ENCODE results near the gene RNF41.
"Not testable (repeated sequence)": the region's sequence is repeated elsewhere in the genome, so short reads cannot be mapped to it uniquely, and the experiment has no call there.

Gene RNF41

DNA sequence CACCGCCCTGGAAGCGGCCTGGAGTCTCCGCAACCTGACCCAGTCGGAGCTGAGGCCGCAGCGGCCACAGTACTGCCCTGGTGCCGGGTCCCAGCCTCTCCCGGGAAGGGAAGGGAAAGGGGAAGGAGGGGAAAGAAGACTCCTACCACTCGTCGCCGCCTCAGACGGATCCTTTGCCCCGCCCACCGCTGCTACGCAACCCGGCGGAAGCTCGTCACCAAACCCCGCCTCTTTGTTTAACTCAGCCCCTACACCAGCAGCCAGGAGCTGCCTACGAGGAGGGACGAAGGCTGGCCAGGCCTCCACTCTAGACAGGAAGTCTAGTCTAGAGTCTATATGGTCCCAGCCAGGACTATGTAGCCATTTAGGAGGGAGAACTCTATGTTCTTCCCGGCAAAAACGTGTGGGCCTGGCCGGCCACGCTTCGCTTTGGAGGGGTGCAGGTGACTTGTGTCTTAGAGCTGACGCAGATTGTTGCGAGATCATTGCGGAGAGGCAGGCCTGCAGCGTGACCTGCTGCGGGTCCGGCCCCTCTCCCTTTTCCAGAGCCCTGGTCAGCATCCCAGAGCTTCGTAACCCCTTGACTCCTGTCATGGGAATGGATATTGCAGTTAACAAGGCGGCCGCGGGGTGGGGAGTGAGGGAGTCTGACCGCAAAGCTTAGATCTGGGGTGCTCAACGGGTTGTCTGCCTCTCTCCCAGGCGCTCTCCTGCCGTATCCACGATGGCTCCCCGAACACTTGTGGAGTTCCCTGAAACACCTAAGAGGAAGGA, at the start of gene RNF41:
TSS of gene RNF41 (minus strand) at position 166 of the 774 bp plus-strand sequence. CDS start 7,875 bp downstream, outside the sequence.
- DNase-seq (ENCODE audit: low read depth in 2 of 2): peak; percentile 90 to 92

DNA sequence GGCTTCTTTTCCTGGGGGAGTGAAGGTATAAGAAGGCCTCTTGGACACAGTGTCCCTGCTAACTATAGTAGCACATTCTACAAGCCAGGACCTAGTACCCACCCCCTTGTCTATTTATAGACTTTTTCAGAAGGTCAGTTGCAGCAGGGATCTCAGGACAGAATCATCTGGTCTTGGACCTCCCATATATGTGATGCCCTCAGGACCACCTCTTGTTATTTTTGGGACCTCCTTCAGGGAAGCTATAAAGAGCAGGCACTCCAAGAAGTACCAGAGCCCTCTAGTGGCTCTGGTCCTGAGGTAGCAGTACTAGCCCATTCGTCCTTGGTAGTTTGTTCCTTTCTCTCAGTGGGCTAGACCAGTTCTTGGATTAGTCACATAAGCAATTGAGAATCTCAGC, 49.3 kb upstream of the RNF41 start:
- no peak for DNase-seq (ENCODE audit: low read depth in 2 of 2)

DNA sequence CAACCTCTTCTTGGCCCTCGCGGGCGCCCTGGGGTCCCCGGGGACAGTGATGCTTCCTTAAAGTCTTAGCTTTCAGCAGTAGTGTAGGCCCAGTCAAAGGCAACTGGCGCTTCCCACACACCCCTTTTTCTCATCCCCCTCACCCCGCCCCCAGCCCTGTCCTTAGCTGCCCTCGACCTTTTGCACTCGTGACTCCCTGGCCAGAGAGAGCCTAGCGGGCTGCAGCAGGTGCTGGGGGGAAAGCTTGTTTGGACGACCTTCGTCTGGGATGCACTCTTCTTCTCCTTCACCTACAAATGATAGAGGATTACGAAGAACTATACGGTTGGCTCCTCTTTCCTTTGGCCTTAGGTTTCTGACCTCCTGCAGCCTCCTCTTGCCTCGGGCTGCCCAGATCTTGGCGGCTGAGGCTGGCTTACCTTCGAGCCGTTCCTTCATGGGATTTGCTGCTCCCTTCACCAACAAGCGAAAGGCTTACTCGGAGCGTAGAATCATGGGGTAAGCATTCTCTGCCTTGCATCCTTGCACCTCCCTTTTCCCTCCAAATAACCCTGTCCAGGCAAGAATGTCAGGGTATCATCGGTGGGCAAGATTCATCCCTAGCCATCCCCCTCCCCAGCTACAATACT, 45.8 kb upstream of the RNF41 start:
- DNase-seq (ENCODE audit: low read depth in 2 of 2): no peak

DNA sequence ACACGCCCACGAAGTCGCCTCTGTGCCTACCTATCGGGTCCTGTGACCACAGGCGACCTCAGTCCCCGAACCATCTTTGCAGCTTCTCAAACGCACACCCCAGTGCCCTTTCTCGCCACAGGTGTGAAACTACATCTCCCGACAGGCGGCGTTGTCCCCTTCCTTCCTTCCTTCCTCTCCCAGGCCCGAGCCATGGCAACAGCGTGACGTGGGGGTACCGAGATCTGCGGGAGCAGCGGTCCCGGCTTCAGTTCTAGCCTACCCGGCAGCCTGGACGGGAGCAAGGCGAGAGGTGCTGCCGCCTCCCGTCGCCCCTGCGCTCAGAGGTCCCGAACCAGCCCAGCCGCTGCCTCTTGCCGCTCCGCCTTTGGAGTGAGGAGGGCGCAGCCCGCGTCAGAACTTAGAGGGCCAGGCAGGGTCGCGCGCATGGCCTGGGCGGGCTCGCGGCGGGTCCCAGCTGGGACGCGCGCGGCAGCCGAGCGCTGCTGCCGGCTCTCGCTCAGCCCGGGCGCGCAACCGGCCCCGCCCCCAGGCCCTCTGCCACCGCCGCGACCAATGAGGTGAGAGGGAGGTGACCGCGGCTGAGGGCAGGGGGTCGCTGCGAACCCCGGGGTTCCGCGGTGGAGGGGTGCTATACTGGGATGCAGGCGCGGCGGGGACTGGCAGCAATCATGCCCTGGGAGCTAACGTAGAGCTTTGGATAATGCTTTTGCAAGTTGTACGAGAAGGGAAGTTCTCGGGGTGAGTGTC, 45.1 kb upstream of the RNF41 start, which contains the start of gene COQ10A:
TSS of gene COQ10A (plus strand) at position 250 of the 750 bp plus-strand sequence. CDS start at position 427, 177 bp downstream.
- peak; percentile 47 to 50 for DNase-seq (ENCODE audit: low read depth in 2 of 2)

DNA sequence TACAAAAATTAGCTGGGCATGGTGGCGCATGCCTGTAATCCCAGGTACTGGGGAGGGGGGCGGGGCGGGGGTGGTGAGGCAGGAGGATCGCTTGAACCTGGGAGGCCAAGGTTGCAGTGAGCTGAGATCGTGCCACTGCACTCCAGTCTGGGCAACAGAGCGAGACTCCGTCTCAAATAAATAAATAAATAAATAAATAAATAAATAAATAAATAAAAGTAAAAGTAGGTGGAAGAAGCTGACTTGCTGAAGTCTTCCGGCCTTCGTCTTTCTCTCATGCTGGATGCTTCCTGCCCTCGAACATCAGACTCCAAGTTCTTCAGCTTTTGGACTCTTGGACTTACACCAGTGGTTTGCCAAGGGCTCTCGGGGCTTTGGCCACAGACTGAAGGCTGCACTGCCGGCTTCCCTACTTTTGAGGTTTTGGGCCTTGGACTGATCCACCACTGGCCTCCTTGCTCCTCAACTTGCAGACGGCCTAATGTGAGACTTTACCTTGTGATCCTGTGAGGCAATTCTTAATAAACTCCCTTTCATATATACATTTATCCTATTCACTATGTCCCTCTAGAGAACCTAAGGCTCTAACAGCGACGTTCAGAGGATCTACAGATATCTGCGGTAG, 44.5 kb upstream of the RNF41 start:
- DNase-seq (ENCODE audit: low read depth in 2 of 2): not testable (repeated sequence)

DNA sequence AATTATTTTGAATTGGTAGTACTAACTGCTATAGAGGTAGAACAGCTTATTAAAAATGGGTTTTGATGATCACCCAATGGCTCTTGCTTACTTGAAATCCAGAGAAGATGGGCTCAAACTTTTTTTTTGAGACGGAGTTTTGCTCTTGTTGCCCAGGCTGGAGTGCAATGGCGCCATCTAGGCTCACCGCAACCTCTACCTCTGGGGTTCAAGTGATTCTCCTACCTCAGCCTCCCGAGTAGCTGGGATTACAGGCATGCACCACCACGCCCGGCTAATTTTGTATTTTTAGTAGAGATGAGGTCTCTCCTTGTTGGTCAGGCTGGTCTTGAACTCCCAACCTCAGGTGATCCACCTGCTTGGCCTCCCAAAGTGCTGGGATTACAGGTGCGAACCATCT, 41.2 kb upstream of the RNF41 start:
- not testable (repeated sequence) for DNase-seq (ENCODE audit: low read depth in 2 of 2)

DNA sequence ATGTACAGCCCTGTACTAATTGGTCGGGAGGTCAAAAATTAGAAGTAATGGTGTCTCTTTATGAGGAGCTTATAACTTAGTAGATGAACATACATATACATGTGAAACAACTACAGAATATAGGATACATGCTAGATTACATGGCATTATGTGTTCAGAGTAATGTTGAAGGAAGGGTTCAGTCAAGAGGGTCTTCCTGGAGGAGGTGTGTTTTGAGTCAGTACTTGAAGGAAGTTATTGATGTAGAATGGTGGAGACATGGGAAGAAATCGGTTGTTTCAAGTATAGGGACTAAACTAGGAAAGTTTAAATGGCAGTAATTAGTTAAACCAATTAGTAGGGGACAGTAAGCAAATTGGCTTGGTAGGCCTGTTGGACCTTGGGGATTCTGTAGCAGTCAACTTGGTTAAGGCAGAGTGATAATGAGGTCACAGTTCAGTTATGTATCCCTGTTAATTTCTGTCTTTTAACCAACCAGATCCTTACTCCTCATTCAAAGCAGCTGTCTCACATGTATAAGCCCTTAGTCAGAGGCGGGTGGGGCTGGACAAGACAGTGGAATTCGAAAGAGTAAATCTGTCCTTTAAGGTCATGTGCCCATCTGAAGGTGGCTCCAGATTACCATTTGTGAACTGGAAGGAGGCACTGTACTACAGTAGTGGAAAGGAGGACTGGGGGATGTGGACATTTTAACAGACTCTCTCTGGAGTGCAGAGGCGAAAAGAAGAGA, 39.9 kb upstream of the RNF41 start:
- DNase-seq (ENCODE audit: low read depth in 2 of 2): peak; percentile 49 to 50

DNA sequence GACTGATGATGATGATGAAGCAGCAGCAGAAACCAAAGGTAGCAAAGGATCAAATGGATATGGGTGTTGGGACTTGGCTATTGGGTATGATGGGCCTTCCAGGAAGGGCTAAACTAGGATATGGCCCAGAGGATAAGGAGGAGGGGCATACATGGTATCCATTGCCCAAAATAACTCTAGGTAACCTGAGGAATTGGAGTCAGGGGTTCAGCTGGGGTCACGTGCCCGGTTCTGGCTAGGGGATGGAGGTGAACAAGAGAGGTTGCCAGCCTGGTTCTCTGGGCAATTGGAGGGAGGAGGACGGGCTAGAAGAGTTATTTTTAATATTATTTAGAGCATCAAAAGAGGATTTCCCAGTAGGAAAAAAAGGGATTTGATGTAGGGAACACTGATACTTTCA, 39.2 kb upstream of the RNF41 start:
- DNase-seq (ENCODE audit: low read depth in 2 of 2): no peak

DNA sequence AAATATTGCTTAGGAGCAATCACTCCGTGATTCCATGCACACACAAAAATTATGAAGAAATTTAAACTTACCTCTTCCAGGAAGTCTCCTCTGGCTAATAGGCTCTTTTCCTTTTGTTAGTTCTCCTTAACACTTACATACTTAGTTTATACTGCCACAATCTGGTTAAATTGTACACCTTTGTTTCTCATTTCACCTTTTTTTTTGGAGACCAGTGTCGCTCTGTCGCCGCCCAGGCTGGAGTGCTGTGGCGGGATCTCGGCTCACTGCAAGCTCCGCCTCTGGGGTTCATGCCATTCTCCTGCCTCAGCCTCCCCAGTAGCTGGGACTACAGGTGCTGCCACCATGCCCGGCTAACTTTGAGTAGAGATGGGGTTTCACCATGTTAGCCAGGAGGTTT, 38.7 kb upstream of the RNF41 start:
- no peak for DNase-seq (ENCODE audit: low read depth in 2 of 2)

DNA sequence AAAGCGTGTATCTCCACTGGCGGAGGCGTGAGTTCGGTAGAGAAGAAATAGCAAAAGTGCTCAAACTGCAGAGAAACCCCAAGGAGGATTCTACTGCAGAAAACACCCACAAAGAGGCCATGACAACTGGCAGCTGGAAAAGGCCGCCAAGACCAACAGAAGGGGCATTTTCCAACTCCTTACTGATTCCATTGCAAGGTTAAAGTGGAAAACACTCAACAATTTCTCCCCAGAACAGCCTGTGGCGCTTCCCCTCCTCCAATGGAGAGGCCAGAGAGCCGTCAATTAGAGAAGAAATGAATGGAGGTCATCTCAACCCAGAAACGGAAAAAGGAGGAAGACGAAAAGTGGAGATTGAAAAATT, 37.1 kb upstream of the RNF41 start:
- no peak for DNase-seq (ENCODE audit: low read depth in 2 of 2)

DNA sequence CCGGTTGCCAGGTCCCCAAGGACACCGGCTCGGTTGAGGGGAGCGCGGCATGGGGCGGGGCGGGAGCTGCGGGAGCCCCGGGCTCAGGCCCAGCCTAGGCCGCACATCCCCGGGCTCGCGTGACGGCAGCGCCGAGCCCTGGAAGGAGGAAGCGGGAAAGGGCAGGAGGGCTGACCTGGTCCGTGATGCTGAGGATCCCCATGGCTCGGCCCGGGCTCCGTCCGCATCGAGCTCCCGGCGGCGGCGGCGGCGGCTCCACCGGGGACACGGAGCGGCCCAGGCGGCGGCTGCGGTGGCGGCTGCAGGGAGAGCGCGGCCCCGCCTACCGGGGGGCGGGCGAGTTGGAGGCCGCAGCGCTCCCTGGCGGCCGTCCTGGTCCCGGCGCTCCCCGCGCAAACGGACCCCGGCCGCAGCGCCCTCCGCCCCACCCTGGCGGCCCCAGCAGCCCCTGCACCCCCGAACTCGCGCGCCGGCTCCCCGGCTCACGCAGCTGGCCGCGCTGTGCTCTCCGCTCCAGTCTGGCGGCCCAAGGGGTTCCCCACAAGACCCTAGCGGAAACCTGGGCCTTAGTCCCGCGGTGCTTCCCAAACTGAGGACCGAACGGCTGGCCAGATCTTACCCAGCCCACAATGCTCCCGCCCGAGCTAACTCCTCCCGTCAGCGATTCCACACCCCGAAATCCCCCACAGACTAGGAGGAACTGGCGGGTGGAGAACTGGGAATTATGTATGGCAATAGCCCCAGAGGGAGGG, 36.5 kb upstream of the RNF41 start, which contains the start of gene ANKRD52:
TSS of gene ANKRD52 (minus strand) at position 317 of the 752 bp plus-strand sequence. CDS start at position 202, 115 bp downstream.
- DNase-seq (ENCODE audit: low read depth in 2 of 2): peak; percentile 48 to 49

DNA sequence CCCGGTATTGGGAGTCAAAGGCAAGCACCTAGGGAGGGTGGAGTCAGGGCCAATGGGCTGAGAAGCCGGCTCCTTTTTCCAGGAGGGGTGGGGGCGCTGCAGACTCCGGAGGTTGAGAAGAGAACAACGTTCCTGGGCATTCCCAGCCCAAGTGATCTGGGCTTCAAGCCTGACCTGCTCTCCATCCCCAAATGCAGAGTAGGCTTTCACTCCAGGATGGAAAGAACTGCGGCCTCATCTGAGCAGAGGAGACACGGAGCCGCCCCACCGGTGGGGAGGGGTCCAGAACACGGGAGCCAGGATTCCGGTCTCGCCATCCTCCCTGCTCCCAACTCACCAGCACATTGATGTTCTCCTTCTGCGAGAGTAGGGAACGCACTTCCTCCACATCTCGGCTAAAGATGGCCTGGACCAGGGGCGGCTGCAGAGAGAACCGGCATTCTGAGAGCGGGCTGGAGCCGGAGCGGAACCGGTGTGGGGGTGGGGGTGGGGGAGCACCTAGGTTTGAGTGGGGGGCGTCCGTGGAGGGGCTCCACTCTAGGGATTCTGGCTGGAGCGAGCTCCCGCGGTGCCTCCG, 35.9 kb upstream of the RNF41 start:
- no peak for DNase-seq (ENCODE audit: low read depth in 2 of 2)

DNA sequence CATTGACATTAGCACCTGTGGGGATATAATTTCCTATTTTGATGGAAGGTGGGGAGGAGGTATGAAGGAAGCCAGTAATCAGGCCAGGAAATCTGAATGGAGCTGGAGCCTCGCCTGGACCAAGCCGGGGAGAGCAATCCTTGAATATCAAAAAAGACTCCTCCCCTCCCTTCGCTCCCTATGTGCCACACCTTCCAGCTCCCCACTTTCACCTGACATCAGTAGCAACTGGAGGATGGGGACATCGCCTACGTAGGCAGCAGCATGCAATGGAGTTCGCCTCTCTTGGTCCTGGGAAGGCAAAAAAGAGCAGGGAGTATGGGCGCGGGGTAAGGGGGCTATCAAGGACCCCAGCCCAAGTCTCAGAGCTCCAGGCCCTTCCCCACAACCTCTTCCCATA, 35.3 kb upstream of the RNF41 start:
- DNase-seq (ENCODE audit: low read depth in 2 of 2): no peak

DNA sequence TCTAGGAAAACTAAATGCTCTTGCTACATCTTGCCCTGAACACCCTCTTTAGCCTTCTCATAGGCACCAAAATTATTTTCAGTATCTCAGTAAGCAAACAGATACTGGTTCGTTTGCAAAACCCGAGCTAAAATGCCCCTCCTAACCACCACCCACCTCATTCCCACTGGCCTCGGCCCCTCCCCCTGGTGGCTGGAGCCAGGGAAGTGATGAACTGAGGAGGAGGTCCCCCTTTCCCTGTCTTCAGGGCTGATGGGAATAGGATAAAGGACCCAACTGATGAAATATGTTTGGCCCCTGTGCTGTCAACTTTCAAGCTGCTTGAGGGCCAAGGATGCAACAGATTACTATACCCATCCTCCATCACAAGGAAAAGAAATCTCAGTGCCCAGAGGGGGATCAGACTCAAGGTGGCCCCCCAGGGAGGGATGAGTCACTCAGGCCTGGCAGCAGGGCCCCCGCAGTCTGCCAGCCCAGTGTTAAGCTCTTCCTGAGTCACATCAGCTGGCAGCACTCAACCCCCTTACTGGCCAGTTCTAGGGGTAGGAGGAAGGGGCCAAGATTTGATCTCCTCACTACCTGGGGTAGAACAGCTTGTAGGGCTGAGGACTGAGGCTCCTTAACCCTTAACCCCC, 34.7 kb upstream of the RNF41 start:
- DNase-seq (ENCODE audit: low read depth in 2 of 2): no peak

DNA sequence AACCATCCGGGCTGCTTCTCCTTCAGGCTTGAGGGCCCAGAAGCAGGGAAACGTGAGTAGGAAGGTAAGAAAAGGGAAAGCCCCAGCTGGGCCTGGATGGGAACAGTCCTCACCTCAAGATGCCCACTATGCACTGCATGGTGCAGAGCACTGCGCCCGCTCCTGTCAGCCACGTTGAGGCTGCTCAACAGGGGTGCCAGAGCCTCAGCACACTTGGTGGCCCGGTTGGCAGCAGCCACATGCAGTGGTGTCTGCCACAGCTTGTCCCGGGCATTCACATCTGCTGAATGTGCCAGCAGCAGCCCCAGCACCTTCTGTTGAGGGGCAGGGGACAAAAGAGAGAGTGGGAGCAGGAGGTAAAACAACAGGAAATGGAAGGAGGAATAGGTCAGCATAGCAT, 33.9 kb upstream of the RNF41 start:
- DNase-seq (ENCODE audit: low read depth in 2 of 2): no peak

DNA sequence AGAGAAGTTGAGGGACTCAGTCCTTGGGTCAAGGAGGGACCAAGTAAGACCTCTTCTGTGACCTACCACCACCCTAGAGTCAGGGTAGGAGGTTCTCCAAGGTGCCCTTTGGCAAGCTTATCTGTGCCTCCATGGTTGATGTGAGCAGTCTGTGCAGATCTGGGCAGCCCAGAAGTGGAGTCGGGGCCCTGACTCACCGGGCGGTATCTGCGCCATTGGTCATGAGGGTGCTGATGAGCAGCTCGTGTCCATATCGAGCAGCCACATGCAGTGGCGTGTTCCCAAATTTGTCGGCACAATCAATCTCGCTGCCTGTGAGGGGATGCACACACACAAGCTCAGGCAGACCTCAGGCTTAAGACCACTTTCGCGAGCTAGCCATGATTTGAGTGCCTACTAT, 31.4 kb upstream of the RNF41 start:
- DNase-seq (ENCODE audit: low read depth in 2 of 2): no peak

DNA sequence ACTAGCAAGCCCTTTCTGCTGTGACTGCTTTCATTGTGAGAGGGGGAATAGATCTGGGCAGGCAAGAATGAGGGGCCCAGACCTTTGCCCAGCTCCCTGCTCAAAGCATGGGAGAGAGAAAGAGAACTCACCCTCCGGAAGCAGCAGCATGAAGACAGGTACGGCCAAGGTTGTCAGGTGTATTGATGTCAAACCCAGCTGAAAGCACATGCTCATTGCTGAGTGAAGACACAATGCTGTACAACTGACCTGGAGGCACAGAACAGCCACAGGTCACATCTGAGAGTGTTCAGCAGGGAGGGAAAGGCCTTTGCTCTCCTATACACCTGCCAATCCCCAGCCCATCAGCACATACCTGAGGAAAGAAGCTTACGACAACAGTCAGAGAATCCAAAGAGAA, 30.9 kb upstream of the RNF41 start:
- DNase-seq (ENCODE audit: low read depth in 2 of 2): no peak

DNA sequence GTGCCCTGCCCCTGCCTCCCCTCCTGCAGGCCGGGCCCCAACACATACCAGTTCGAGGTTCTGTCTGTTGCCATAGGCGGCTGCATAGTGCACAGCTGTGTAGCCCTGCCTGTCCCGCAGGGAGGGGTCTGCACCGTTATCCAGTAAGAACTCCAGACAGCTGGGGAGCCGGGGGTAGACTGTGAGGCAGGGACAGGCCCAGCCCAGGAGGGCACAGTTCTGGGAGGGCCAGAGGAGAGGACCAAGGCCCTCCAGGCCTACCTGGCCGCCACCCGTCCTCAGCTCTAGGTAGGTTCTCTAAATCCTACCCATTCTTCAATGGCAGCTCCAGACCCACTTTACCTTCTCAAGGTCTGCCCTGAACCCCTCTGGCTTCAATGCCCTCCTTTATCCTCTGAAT, 27.0 kb upstream of the RNF41 start:
- no peak for DNase-seq (ENCODE audit: low read depth in 2 of 2)

DNA sequence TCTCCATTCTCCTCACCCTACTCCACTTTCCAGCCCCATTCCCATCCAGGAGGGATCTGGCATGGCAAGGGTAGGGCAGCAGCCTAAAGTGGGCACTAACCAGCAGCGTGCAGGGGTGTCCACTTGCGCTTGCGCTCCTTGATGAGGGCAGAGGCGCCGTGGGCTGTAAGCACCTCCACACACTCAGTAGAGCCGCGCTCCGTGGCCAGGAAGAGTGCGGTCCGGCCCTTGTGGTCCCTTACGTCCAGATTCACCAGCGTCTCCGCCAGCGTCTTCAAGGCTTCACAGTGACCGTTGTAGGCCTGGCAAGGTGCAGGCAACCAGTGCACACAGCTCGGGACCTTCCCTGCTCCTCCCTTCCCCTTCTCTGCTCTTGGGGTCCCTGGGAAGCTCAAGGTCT, 26.2 kb upstream of the RNF41 start:
- DNase-seq (ENCODE audit: low read depth in 2 of 2): no peak

DNA sequence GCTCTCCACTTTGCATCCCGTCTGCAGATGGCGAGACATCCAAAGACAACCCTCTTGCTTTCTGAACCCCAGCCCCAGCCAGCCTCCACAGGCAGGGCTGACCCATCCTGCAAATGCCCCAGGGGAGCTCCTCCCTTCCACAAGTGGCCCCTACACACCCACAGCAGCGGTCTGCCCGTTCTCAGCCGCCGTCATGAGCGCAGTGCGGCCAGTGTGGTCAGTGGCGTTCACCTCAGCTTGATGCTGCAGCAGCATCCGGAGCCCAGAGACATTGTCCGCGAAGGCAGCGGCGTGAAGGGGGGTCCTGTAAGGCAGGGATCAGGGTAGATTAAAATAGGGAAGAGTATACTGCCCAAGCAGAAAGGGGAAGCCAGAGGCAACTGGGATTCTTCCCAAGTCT, 22.8 kb upstream of the RNF41 start:
- DNase-seq (ENCODE audit: low read depth in 2 of 2): no peak
